ENCODE measurements around the gene BPHL. TPM values are rescaled to one million over a fixed set of nuclear protein-coding genes. Genes with fewer than 3 reads are reported as not detected.
A peak's percentile ranks its signal among the peaks of the same experiment; 100 is the strongest.

The BPHL gene
- total RNA-seq, 1 experiment from 2014 or later = 9.3 TPM

DNA sequence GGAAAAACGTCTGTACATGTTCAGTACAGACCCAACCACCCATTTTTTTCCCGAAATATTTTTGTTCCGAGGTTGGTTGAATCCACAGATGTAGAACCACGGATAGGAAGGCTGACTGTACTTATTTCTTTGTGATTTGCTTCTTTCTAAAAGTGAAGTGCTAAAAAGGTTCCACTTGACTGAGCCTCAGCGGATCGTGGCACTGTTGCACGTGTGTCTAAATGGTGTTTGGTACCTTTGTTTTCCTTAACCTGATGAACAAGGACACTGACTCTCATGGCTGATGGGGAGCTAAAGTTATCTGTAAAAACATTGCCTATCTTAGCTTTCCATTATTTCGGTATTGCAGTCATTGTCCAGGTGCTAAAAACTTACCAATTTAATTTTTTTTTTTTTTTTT lies 6.2 kb downstream of the BPHL start:
- DNase-seq = peak; percentile 73
- no peak overlapping the region for H3K9ac ChIP-seq (ENCODE audit: low read length)
- no peaks in the 10 kb centered on the region for H3K27me3 ChIP-seq (ENCODE audit: low read length)
- H3K79me2 ChIP-seq (ENCODE audit: low read length) = no peaks in the 10 kb centered on the region
- H2AFZ ChIP-seq (ENCODE audit: low read length) = no peak overlapping the region
- no peaks in the 10 kb centered on the region for H3K9me3 ChIP-seq (ENCODE audit: low read length)
- peaks cover 36% of the 10 kb centered on the region for H3K4me1 ChIP-seq (ENCODE audit: low read length)
- no peaks in the 10 kb centered on the region for H4K20me1 ChIP-seq (ENCODE audit: insufficient read depth, low read depth, low read length)
- H3K27ac ChIP-seq (ENCODE audit: low read length) = peak overlapping the region; percentile 37
- H3K4me2 ChIP-seq (ENCODE audit: low read depth, low read length, poor library complexity, severe bottlenecking) = peak overlapping the region; percentile 52
- H3K9me2 ChIP-seq (replicated peaks; ENCODE audit: insufficient read depth, low read length) = no peaks in the 10 kb centered on the region
- peak overlapping the region; percentile 17 for H3K4me3 ChIP-seq (ENCODE audit: low read length)
- no peaks in the 10 kb centered on the region for H3K36me3 ChIP-seq (ENCODE audit: insufficient read depth, low read length)

DNA sequence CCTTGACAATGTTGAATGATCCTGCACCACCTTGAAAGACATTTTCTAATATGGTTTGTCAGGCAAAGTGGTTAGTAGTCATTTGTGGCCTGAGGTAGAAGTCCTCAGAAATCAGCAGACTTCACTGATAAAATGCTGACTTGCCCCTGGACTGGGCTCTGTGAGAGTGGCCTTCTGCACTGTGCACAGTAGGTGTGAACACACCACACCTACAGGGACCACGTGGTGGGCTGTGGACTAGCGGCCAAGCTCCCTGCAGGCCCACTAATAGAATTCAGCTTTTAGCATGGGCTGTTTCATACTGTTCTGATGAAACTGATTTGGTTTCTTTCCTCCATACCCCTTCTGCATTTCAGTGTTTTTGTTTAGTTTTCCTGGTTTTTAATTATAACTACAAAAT lies 7.3 kb downstream of the BPHL start:
- Histone ChIP-seq H3K36me3 (ENCODE audit: insufficient read depth, low read length) (no peaks in the 10 kb centered on the region), H3K27ac (ENCODE audit: low read length) (peak overlapping the region; percentile 7; the same call in 1 of the 2 replicates), H3K4me3 (ENCODE audit: low read length) (no peak overlapping the region), H2AFZ (ENCODE audit: low read length) (no peak overlapping the region), H3K4me1 (ENCODE audit: low read length) (peaks cover 34% of the 10 kb centered on the region), H3K9me3 (ENCODE audit: low read length) (no peaks in the 10 kb centered on the region), H4K20me1 (ENCODE audit: insufficient read depth, low read depth, low read length) (no peaks in the 10 kb centered on the region), H3K9me2 (replicated peaks; ENCODE audit: insufficient read depth, low read length) (no peaks in the 10 kb centered on the region), H3K4me2 (ENCODE audit: low read depth, low read length, poor library complexity, severe bottlenecking) (peak overlapping the region; percentile 26), H3K9ac (ENCODE audit: low read length) (peak overlapping the region; percentile 6), H3K27me3 (ENCODE audit: low read length) (no peaks in the 10 kb centered on the region), H3K79me2 (ENCODE audit: low read length) (no peaks in the 10 kb centered on the region)
- no peak for DNase-seq

DNA sequence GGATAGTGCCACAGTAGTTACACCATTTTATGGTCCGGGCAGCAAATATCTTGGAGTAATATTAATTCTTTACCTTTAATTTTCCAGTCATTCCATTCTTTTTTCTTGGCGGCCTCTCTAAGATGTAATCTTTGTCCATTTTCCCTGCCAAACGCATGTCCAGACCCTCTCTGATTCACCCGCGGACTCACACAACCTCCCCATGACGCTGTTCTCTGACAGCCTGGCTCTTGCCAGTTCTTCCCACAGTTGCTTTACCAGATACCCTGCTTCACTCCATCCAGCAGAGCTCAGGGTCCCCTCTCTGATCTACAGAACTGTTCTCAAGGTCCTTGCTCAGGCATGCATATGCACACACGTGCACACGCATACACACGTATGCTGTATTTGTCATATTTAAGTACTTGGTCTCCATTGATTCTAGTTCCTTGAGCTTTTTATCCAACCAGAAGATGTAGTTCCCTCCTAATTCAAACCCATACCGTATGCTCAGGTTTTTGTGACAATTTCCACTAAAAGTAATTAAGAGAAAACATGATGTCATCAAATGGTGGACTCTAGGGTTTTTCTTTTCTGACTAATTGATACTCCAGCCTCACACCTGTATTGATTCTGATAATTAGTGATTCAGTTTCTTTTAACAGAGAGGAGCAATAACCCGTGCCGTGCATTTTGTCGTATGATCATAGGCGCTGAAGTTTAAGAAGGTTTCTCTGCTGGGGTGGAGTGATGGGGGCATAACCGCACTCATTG lies 10.0 kb downstream of the BPHL start:
- Histone ChIP-seq H3K36me3 (ENCODE audit: insufficient read depth, low read length) (no peaks in the 10 kb centered on the region), H3K9me3 (ENCODE audit: low read length) (no peaks in the 10 kb centered on the region), H3K4me2 (ENCODE audit: low read depth, low read length, poor library complexity, severe bottlenecking) (no peak overlapping the region), H4K20me1 (ENCODE audit: insufficient read depth, low read depth, low read length) (no peaks in the 10 kb centered on the region), H2AFZ (ENCODE audit: low read length) (no peak overlapping the region), H3K27ac (ENCODE audit: low read length) (no peak overlapping the region), H3K9me2 (replicated peaks; ENCODE audit: insufficient read depth, low read length) (no peaks in the 10 kb centered on the region), H3K4me3 (ENCODE audit: low read length) (no peak overlapping the region), H3K9ac (ENCODE audit: low read length) (no peak overlapping the region), H3K4me1 (ENCODE audit: low read length) (peaks cover 32% of the 10 kb centered on the region), H3K79me2 (ENCODE audit: low read length) (no peaks in the 10 kb centered on the region), H3K27me3 (ENCODE audit: low read length) (no peaks in the 10 kb centered on the region)
- DNase-seq = no peak

DNA sequence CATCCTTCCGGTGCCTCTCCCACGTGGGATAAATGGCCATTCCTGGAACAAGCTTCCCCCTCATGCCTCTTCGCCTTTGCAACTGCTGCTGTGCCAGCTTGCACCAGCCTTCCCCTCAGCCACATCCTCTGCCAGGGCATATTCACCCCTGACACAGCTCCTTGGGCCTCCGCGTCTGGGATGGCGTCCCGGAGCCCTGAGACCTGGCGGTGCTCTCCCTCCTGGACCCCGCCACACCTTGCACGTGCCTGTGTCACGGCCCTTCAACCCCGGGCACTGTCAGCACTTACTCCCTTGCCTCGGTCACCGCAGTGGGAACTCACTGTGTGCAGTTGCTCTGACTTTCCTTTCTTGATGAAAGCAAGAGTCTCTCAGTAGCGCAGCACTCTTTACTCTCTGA lies 13.2 kb downstream of the BPHL start:
- Histone ChIP-seq H3K4me3 (ENCODE audit: low read length) (no peak overlapping the region), H3K9me2 (replicated peaks; ENCODE audit: insufficient read depth, low read length) (no peaks in the 10 kb centered on the region), H3K4me1 (ENCODE audit: low read length) (peaks cover 3% of the 10 kb centered on the region), H3K27me3 (ENCODE audit: low read length) (no peaks in the 10 kb centered on the region), H3K79me2 (ENCODE audit: low read length) (no peaks in the 10 kb centered on the region), H3K27ac (ENCODE audit: low read length) (no peak overlapping the region), H3K9ac (ENCODE audit: low read length) (no peak overlapping the region), H3K4me2 (ENCODE audit: low read depth, low read length, poor library complexity, severe bottlenecking) (no peak overlapping the region), H3K36me3 (ENCODE audit: insufficient read depth, low read length) (no peaks in the 10 kb centered on the region), H2AFZ (ENCODE audit: low read length) (no peak overlapping the region), H4K20me1 (ENCODE audit: insufficient read depth, low read depth, low read length) (no peaks in the 10 kb centered on the region), H3K9me3 (ENCODE audit: low read length) (no peaks in the 10 kb centered on the region)
- no peak for DNase-seq

DNA sequence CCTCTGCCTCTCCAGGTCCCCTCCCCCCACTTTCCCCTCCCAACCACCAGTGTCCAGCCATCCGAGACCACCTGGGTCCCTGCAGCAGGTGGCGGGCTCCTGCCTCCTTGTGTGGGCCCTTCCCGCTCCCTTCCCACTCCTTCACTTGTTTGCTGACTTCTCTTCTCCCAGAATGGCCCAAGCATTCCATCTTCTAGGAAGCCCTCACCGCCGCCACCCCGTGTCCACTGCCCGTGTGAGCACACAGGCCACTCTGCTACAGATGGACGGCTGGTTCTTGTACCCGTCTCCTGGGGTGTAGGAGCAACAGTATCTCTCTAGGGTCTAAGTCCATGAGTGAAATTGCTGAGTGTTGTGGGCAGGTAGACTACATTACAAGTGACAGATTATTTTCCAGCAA lies 15.0 kb downstream of the BPHL start:
- no peak for DNase-seq
- Histone ChIP-seq H3K9ac (ENCODE audit: low read length) (no peak overlapping the region), H3K27ac (ENCODE audit: low read length) (no peak overlapping the region), H3K4me1 (ENCODE audit: low read length) (no peaks in the 10 kb centered on the region), H2AFZ (ENCODE audit: low read length) (no peak overlapping the region), H3K9me3 (ENCODE audit: low read length) (no peaks in the 10 kb centered on the region), H3K79me2 (ENCODE audit: low read length) (no peaks in the 10 kb centered on the region), H3K27me3 (ENCODE audit: low read length) (no peaks in the 10 kb centered on the region), H3K4me2 (ENCODE audit: low read depth, low read length, poor library complexity, severe bottlenecking) (no peak overlapping the region), H4K20me1 (ENCODE audit: insufficient read depth, low read depth, low read length) (no peaks in the 10 kb centered on the region), H3K4me3 (ENCODE audit: low read length) (no peak overlapping the region), H3K36me3 (ENCODE audit: insufficient read depth, low read length) (peaks cover 6% of the 10 kb centered on the region; the same call in 1 of the 2 replicates), H3K9me2 (replicated peaks; ENCODE audit: insufficient read depth, low read length) (no peaks in the 10 kb centered on the region)

DNA sequence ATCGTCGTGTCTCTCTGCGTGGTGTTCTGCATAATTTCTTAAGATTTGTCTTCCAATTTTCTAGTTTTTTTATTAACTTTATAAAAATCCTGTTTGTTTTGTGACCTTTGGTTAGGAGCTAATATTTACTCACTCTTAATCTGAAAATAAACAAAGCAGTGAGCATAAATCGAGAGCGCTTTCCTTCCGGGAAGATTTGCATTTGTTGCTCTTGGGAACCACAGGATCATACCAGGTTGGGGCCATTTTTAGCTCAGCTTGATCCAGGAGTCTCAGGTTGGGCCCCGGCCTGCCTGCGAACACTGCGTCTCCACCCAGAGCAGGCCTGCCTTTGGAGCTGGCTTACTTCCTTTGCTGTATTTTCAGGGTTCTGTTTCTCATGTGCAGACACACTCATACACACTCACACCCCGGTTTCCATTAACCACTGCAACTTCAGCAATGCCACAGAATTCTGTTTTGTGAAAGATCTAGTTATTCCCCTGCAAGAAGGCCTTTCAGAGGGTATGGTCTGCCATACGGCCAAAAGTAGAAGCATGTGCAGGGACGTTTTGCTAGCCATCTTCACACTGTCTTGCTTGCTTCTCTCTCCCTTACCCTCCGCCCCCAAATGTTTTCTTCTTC lies 17.3 kb downstream of the BPHL start:
- Histone ChIP-seq H3K9ac (ENCODE audit: low read length) (no peak overlapping the region), H3K79me2 (ENCODE audit: low read length) (no peaks in the 10 kb centered on the region), H3K36me3 (ENCODE audit: insufficient read depth, low read length) (peaks cover 6% of the 10 kb centered on the region; the same call in 1 of the 2 replicates), H3K9me3 (ENCODE audit: low read length) (no peaks in the 10 kb centered on the region), H3K4me2 (ENCODE audit: low read depth, low read length, poor library complexity, severe bottlenecking) (no peak overlapping the region), H3K4me1 (ENCODE audit: low read length) (no peaks in the 10 kb centered on the region), H3K9me2 (replicated peaks; ENCODE audit: insufficient read depth, low read length) (no peaks in the 10 kb centered on the region), H3K27me3 (ENCODE audit: low read length) (no peaks in the 10 kb centered on the region), H3K4me3 (ENCODE audit: low read length) (no peak overlapping the region), H2AFZ (ENCODE audit: low read length) (no peak overlapping the region), H3K27ac (ENCODE audit: low read length) (no peak overlapping the region), H4K20me1 (ENCODE audit: insufficient read depth, low read depth, low read length) (no peaks in the 10 kb centered on the region)
- DNase-seq = no peak

DNA sequence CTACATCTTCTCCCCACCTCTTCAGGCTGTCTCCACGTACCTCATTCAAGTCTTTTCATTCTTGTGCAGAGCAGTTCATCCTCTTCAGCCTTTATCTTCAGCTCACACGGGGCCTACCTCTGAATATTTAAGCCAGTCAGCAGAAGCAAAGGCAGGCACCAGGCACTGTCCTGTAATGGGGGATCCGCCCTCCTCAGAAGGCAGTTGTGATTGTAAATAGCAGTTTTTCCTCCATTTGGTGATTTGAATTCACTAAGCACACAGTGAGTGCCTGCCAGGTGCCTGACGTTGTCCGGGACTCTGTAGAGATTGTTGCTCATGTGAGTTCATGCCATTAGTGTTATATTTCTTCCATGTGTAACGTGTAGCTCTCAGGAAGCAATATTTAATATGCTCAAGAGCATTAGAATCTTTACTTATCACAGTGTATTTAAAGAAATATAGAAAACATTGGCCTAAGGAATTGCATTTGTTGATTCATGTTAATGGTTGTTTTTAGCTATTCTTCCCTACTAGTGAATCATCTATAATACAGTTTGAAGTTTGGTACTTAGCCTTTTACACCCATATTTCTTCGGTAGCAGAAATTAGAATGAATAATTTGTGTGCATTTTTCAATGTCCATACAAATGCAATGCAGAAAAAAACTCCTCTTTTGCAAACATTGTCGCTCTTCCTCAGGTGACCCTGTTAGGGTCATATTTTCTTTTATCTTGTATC lies 17.9 kb downstream of the BPHL start:
- H4K20me1 ChIP-seq (ENCODE audit: insufficient read depth, low read depth, low read length) = no peaks in the 10 kb centered on the region
- no peaks in the 10 kb centered on the region for H3K9me2 ChIP-seq (replicated peaks; ENCODE audit: insufficient read depth, low read length)
- H3K9ac ChIP-seq (ENCODE audit: low read length) = no peak overlapping the region
- no peak overlapping the region for H3K27ac ChIP-seq (ENCODE audit: low read length)
- no peaks in the 10 kb centered on the region for H3K27me3 ChIP-seq (ENCODE audit: low read length)
- DNase-seq = no peak
- H3K36me3 ChIP-seq (ENCODE audit: insufficient read depth, low read length) = peaks cover 6% of the 10 kb centered on the region; the same call in 1 of the 2 replicates
- no peaks in the 10 kb centered on the region for H3K79me2 ChIP-seq (ENCODE audit: low read length)
- no peaks in the 10 kb centered on the region for H3K4me1 ChIP-seq (ENCODE audit: low read length)
- no peak overlapping the region for H3K4me2 ChIP-seq (ENCODE audit: low read depth, low read length, poor library complexity, severe bottlenecking)
- no peak overlapping the region for H3K4me3 ChIP-seq (ENCODE audit: low read length)
- no peak overlapping the region for H2AFZ ChIP-seq (ENCODE audit: low read length)
- H3K9me3 ChIP-seq (ENCODE audit: low read length) = no peaks in the 10 kb centered on the region

DNA sequence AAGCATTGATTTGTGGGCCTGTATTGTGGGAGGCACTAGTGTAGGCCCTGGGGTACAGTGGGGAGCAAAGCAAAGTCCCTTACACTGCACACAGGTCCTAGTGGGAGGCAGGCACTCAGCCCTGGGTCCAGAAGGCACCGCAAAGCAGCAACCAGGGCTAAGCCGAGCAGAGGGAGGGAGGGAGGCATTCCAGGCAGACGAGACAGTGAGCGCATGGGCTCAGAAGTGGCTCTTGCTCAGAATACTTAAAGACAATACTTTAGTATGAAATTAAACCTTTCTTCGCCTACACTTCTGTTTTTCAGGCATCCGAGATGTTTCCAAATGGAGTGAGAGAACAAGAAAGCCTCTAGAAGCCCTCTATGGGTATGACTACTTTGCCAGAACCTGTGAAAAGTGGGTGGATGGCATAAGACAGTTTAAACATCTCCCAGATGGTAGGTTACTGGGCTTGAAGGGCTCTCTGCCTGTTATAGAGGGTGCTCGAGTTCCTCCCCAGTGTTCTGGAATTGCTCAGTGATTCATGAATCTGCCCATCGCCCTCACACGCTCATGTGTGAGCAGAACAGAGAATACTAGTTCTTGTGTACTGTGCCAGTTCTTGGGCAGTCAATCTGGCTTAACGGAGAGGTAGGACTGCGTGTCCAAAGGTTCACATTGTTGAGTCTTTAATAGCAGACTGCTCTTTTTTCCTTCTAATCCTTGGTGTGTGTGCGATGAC lies 18.7 kb downstream of the BPHL start:
- no peak overlapping the region for H2AFZ ChIP-seq (ENCODE audit: low read length)
- no peak for DNase-seq
- H3K4me3 ChIP-seq (ENCODE audit: low read length) = no peak overlapping the region
- H3K9ac ChIP-seq (ENCODE audit: low read length) = no peak overlapping the region
- H3K79me2 ChIP-seq (ENCODE audit: low read length) = no peaks in the 10 kb centered on the region
- no peak overlapping the region for H3K4me2 ChIP-seq (ENCODE audit: low read depth, low read length, poor library complexity, severe bottlenecking)
- H3K36me3 ChIP-seq (ENCODE audit: insufficient read depth, low read length) = peaks cover 6% of the 10 kb centered on the region; the same call in 1 of the 2 replicates
- H3K27me3 ChIP-seq (ENCODE audit: low read length) = no peaks in the 10 kb centered on the region
- H4K20me1 ChIP-seq (ENCODE audit: insufficient read depth, low read depth, low read length) = no peaks in the 10 kb centered on the region
- H3K4me1 ChIP-seq (ENCODE audit: low read length) = no peaks in the 10 kb centered on the region
- no peaks in the 10 kb centered on the region for H3K9me3 ChIP-seq (ENCODE audit: low read length)
- H3K9me2 ChIP-seq (replicated peaks; ENCODE audit: insufficient read depth, low read length) = no peaks in the 10 kb centered on the region
- no peak overlapping the region for H3K27ac ChIP-seq (ENCODE audit: low read length)
